Liver (tissue), 3 donors: ENCODE measurements around the gene OR56B1.

ENCODE experiments used
- EGR1 ChIP-seq, 2 donors: IDR thresholded peaks; 2 replicates each; pipeline ENCODE4 v1.6.1; 2016 to 2018; ENCODE audit warnings: antibody characterized with exemption in 2 of 2, low read depth in 2 of 2
- HNF4A ChIP-seq, 2 donors: conservative IDR thresholded peaks; 2 replicates each; pipeline ENCODE4 v1.6.1; 2016; ENCODE audit warnings: antibody characterized with exemption in 2 of 2, mild to moderate bottlenecking in 2 of 2
- JUND ChIP-seq, 2 donors: IDR thresholded peaks; 2 replicates each; pipeline ENCODE4 v1.6.1; 2016; ENCODE audit warnings: antibody characterized with exemption in 2 of 2
- RAD21 ChIP-seq, 2 donors: IDR thresholded peaks; 2 replicates each; pipeline ENCODE4 v1.6.1; 2016; ENCODE audit warnings: antibody characterized with exemption in 2 of 2, mild to moderate bottlenecking in 2 of 2
- RXRA ChIP-seq, 2 donors: IDR thresholded peaks; 2 replicates each; pipeline ENCODE4 v1.6.1; 2017 to 2018; ENCODE audit warnings: antibody characterized with exemption in 2 of 2, mild to moderate bottlenecking in 1 of 2
- SP1 ChIP-seq: IDR thresholded peaks from 2 replicates; pipeline ENCODE4 v1.6.1; 2018; ENCODE audit warnings: antibody characterized with exemption, mild to moderate bottlenecking
- TAF1 ChIP-seq: conservative IDR thresholded peaks from 2 replicates; pipeline ENCODE4 v1.6.1; 2016; ENCODE audit warnings: antibody characterized with exemption, mild to moderate bottlenecking
- YY1 ChIP-seq: IDR thresholded peaks from 2 replicates; pipeline ENCODE4 v1.6.1; 2016; ENCODE audit warnings: antibody characterized with exemption, mild to moderate bottlenecking
- TF ChIP-seq, protein P1 (sequence below): fragments of 150-350 bp; IDR thresholded peaks from 2 replicates; pipeline ENCODE4 v1.5.1; 2017; ENCODE audit warnings: improper control_type of control experiment, low read depth, low read length; ENCODE audit not compliant: missing input control
- TF ChIP-seq, protein P2 (sequence below): IDR thresholded peaks from 2 replicates; pipeline ENCODE4 v1.6.1; 2016; ENCODE audit warnings: antibody characterized with exemption, mild to moderate bottlenecking
- TF ChIP-seq, protein P3 (sequence below): IDR thresholded peaks from 2 replicates; pipeline ENCODE4 v1.6.1; 2016; ENCODE audit warnings: antibody characterized with exemption
- TF ChIP-seq, protein P4 (sequence below): IDR thresholded peaks from 2 replicates; pipeline ENCODE4 v1.6.1; 2016; ENCODE audit warnings: antibody characterized with exemption
- TF ChIP-seq, protein P5 (sequence below): IDR thresholded peaks from 2 replicates; pipeline ENCODE4 v1.6.1; 2016; ENCODE audit warnings: antibody characterized with exemption
- donor health status: healthy.
- donor health status: healthy.

DNA sequence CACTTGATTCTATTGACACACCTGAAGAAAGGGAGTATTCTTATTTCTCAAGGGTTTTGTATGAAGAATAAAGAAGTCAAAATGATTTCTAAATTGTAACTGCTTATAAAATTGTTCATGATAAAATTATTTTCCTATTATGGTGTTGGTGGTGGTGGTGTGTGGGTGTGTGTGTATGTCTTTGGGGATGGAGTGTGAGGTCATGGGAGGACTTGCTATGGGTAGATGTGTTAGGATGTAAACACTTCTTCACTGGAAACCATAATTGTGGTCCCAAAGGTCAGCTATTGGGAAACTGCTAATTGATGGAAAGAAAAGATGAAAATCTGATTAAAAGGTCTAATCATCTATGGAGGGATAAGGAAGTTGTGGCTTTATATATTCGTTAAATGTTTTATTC lies 41.6 kb upstream of the OR56B1 start:
- TF ChIP-seq, protein P1, sequence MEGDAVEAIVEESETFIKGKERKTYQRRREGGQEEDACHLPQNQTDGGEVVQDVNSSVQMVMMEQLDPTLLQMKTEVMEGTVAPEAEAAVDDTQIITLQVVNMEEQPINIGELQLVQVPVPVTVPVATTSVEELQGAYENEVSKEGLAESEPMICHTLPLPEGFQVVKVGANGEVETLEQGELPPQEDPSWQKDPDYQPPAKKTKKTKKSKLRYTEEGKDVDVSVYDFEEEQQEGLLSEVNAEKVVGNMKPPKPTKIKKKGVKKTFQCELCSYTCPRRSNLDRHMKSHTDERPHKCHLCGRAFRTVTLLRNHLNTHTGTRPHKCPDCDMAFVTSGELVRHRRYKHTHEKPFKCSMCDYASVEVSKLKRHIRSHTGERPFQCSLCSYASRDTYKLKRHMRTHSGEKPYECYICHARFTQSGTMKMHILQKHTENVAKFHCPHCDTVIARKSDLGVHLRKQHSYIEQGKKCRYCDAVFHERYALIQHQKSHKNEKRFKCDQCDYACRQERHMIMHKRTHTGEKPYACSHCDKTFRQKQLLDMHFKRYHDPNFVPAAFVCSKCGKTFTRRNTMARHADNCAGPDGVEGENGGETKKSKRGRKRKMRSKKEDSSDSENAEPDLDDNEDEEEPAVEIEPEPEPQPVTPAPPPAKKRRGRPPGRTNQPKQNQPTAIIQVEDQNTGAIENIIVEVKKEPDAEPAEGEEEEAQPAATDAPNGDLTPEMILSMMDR: no peak
- no peak for TF ChIP-seq RXRA (IDR thresholded peaks at IDR 0.05)
- TF ChIP-seq, protein P2, sequence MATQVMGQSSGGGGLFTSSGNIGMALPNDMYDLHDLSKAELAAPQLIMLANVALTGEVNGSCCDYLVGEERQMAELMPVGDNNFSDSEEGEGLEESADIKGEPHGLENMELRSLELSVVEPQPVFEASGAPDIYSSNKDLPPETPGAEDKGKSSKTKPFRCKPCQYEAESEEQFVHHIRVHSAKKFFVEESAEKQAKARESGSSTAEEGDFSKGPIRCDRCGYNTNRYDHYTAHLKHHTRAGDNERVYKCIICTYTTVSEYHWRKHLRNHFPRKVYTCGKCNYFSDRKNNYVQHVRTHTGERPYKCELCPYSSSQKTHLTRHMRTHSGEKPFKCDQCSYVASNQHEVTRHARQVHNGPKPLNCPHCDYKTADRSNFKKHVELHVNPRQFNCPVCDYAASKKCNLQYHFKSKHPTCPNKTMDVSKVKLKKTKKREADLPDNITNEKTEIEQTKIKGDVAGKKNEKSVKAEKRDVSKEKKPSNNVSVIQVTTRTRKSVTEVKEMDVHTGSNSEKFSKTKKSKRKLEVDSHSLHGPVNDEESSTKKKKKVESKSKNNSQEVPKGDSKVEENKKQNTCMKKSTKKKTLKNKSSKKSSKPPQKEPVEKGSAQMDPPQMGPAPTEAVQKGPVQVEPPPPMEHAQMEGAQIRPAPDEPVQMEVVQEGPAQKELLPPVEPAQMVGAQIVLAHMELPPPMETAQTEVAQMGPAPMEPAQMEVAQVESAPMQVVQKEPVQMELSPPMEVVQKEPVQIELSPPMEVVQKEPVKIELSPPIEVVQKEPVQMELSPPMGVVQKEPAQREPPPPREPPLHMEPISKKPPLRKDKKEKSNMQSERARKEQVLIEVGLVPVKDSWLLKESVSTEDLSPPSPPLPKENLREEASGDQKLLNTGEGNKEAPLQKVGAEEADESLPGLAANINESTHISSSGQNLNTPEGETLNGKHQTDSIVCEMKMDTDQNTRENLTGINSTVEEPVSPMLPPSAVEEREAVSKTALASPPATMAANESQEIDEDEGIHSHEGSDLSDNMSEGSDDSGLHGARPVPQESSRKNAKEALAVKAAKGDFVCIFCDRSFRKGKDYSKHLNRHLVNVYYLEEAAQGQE: no peak
- no peak for TF ChIP-seq SP1
- no peak for TF ChIP-seq EGR1 (IDR thresholded peaks at IDR 0.05; ENCODE audit: low read depth in 2 of 2)
- no peak for TF ChIP-seq RAD21 (IDR thresholded peaks at IDR 0.05)
- TF ChIP-seq, protein P3, sequence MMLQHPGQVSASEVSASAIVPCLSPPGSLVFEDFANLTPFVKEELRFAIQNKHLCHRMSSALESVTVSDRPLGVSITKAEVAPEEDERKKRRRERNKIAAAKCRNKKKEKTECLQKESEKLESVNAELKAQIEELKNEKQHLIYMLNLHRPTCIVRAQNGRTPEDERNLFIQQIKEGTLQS: no peak
- TF ChIP-seq, protein P4, sequence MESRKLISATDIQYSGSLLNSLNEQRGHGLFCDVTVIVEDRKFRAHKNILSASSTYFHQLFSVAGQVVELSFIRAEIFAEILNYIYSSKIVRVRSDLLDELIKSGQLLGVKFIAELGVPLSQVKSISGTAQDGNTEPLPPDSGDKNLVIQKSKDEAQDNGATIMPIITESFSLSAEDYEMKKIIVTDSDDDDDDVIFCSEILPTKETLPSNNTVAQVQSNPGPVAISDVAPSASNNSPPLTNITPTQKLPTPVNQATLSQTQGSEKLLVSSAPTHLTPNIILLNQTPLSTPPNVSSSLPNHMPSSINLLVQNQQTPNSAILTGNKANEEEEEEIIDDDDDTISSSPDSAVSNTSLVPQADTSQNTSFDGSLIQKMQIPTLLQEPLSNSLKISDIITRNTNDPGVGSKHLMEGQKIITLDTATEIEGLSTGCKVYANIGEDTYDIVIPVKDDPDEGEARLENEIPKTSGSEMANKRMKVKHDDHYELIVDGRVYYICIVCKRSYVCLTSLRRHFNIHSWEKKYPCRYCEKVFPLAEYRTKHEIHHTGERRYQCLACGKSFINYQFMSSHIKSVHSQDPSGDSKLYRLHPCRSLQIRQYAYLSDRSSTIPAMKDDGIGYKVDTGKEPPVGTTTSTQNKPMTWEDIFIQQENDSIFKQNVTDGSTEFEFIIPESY: no peak
- TF ChIP-seq YY1: no peak
- no peak for TF ChIP-seq HNF4A (conservative IDR thresholded peaks at IDR 0.05)
- TF ChIP-seq, protein P5, sequence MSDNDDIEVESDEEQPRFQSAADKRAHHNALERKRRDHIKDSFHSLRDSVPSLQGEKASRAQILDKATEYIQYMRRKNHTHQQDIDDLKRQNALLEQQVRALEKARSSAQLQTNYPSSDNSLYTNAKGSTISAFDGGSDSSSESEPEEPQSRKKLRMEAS: no peak
- TF ChIP-seq TAF1: no peak
- TF ChIP-seq JUND (IDR thresholded peaks at IDR 0.05): no peak
